ENCODE data around the gene CNN1.

The CNN1 gene

GRCh38 chr19:11499890-11500420, 38.7 kb upstream of the CNN1 start:
- Histone ChIP-seq H3K4me3 (ENCODE audit: low read depth in 1 of 2, low read length in 2 of 2) (no peak overlapping the region), H3K9ac (ENCODE audit: low read depth, low read length) (no peak overlapping the region)
- ATAC-seq (ENCODE audit: insufficient read depth, low read depth) = no peak

GRCh38 chr19:11504502-11505031, 34.1 kb upstream of the CNN1 start:
- Histone ChIP-seq H4K20me1 (ENCODE audit: insufficient read depth, low read length) (no peaks in the 10 kb centered on the region), H3K4me2 (ENCODE audit: insufficient read depth, low read length) (peak overlapping the region; percentile 95), H3K27me3 (ENCODE audit: insufficient read depth, low read length, poor library complexity) (no peaks in the 10 kb centered on the region), H3K9ac (ENCODE audit: low read depth, low read length) (peak overlapping the region; percentile 84), H3K36me3 (ENCODE audit: insufficient read depth, low read length) (peaks cover 4% of the 10 kb centered on the region; the same call in 1 of the 2 replicates), H2AFZ (ENCODE audit: low read depth, low read length) (peak overlapping the region; percentile 65), H3K27ac (ENCODE audit: low read length) (peak overlapping the region; percentile 61), H3K9me3 (ENCODE audit: insufficient read depth, low read length, severe bottlenecking) (no peaks in the 10 kb centered on the region), H3K4me3 (ENCODE audit: low read depth in 1 of 2, low read length in 2 of 2) (peak overlapping the region; percentile 76 to 88; a peak in 3 of 4 replicates), H3K4me1 (ENCODE audit: insufficient read depth, low read length) (peaks cover 29% of the 10 kb centered on the region), H3K79me2 (ENCODE audit: insufficient read depth, low read length) (peaks cover 13% of the 10 kb centered on the region)
- no peak for DNase-seq
- ATAC-seq (ENCODE audit: insufficient read depth, low read depth) = no peak
- no peak for TF ChIP-seq CTCF (IDR thresholded peaks at IDR 0.05; ENCODE audit: borderline replicate concordance, extremely low read depth, low read length, poor library complexity, severe bottlenecking)
- TF ChIP-seq EZH2 (IDR thresholded peaks at IDR 0.05; ENCODE audit: borderline replicate concordance, low read depth, low read length, severe bottlenecking) = no peak

More at GRCh38 chr19:11499890-11500420, 38.7 kb upstream of the CNN1 start:
- 0 out of 2 replicates have a peak, but pooled peaks cover 4% of the 10 kb centered on the region for H4K20me1 ChIP-seq (ENCODE audit: insufficient read depth, low read length)
- H3K9me3 ChIP-seq (ENCODE audit: insufficient read depth, low read length, severe bottlenecking) = no peaks in the 10 kb centered on the region
- H2AFZ ChIP-seq (ENCODE audit: low read depth, low read length) = no peak overlapping the region
- peaks cover 7% of the 10 kb centered on the region for H3K79me2 ChIP-seq (ENCODE audit: insufficient read depth, low read length)
- no peak overlapping the region for H3K4me2 ChIP-seq (ENCODE audit: insufficient read depth, low read length)
- peaks cover 7% of the 10 kb centered on the region for H3K4me1 ChIP-seq (ENCODE audit: insufficient read depth, low read length)
- DNase-seq = no peak
- H3K27ac ChIP-seq (ENCODE audit: low read length) = no peak overlapping the region
- TF ChIP-seq EZH2 (IDR thresholded peaks at IDR 0.05; ENCODE audit: borderline replicate concordance, low read depth, low read length, severe bottlenecking) (no peak), CTCF (IDR thresholded peaks at IDR 0.05; ENCODE audit: borderline replicate concordance, extremely low read depth, low read length, poor library complexity, severe bottlenecking) (no peak)
- peaks cover 22% of the 10 kb centered on the region for H3K36me3 ChIP-seq (ENCODE audit: insufficient read depth, low read length)
- H3K27me3 ChIP-seq (ENCODE audit: insufficient read depth, low read length, poor library complexity) = no peaks in the 10 kb centered on the region

GRCh38 chr19:11505032-11505503, 33.6 kb upstream of the CNN1 start:
- Histone ChIP-seq H3K79me2 (ENCODE audit: insufficient read depth, low read length) (peaks cover 13% of the 10 kb centered on the region), H4K20me1 (ENCODE audit: insufficient read depth, low read length) (no peaks in the 10 kb centered on the region), H3K4me3 (ENCODE audit: low read depth in 1 of 2, low read length in 2 of 2) (peak overlapping the region; percentile 76 to 88), H3K36me3 (ENCODE audit: insufficient read depth, low read length) (peaks cover 4% of the 10 kb centered on the region; the same call in 1 of the 2 replicates), H3K9ac (ENCODE audit: low read depth, low read length) (peak overlapping the region; percentile 84), H3K4me1 (ENCODE audit: insufficient read depth, low read length) (peaks cover 29% of the 10 kb centered on the region), H2AFZ (ENCODE audit: low read depth, low read length) (peak overlapping the region; percentile 83), H3K27me3 (ENCODE audit: insufficient read depth, low read length, poor library complexity) (no peaks in the 10 kb centered on the region), H3K9me3 (ENCODE audit: insufficient read depth, low read length, severe bottlenecking) (no peaks in the 10 kb centered on the region), H3K27ac (ENCODE audit: low read length) (peak overlapping the region; percentile 84), H3K4me2 (ENCODE audit: insufficient read depth, low read length) (peak overlapping the region; percentile 95)
- ATAC-seq (ENCODE audit: insufficient read depth, low read depth) = peak; percentile 91
- DNase-seq = peak; percentile 98
- TF ChIP-seq CTCF (IDR thresholded peaks at IDR 0.05; ENCODE audit: borderline replicate concordance, extremely low read depth, low read length, poor library complexity, severe bottlenecking) (no peak), EZH2 (IDR thresholded peaks at IDR 0.05; ENCODE audit: borderline replicate concordance, low read depth, low read length, severe bottlenecking) (no peak)

Data from DND-41 (cell line).